MM.1S (cell line): ENCODE results near the gene ASPHD1.

Experiments
- CTCF ChIP-seq: fragments of 300-600 bp; sonication (generic); IDR thresholded peaks from 2 replicates; pipeline ENCODE4 v1.5.1; 2016; ENCODE audit warnings: antibody characterized with exemption, low read length, mixed read lengths
- EZH2 ChIP-seq: fragments of 300-600 bp; sonication (generic); optimal IDR thresholded peaks from 2 replicates; pipeline ENCODE3; 2017; ENCODE audit warnings: low read depth, mild to moderate bottlenecking, antibody characterized with exemption, low read length, mixed read lengths
- EZH2phosphoT487 ChIP-seq: fragments of 300-600 bp; sonication (generic); IDR thresholded peaks from 2 replicates; pipeline ENCODE4 v1.6.1; 2018; ENCODE audit warnings: antibody characterized with exemption, low read length

DNA sequence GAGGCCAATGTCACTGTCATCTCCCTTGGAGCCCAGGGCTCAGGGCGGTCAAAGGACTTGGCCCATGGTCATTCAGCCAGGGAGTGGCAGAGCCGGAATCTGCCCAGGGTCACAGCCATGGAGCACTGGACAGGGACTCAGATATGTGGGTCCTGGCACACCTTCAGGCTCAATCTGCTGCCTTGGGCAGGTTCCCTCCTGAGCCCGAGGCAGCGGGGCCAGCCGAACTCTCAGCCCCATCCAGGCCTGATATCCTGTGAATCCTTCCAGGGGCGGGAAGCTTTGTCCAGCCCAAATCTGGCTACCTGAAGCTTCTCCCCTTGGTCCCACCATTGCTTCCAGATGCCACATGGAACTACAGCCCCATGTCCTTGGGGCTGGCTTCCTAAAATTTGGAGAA lies 25.1 kb upstream of the ASPHD1 start:
- TF ChIP-seq CTCF (no peak), EZH2 (no peak), EZH2phosphoT487 (no peak)
